ENCODE measurements around the gene ABCC1.

GRCh38 chr16:16167927-16168326 lies 218.5 kb downstream of the ABCC1 start:
- TF ChIP-seq CTCF (IDR thresholded peaks at IDR 0.05 in 4 of 5, conservative IDR thresholded peaks at IDR 0.05 in 1 of 5), result no peak
- TF ChIP-seq POLR2A (IDR thresholded peaks at IDR 0.05), result no peak
